ENCODE results near the gene NLRP12. TPM values are rescaled to one million over a fixed set of nuclear protein-coding genes. Genes with fewer than 3 reads are reported as not detected.
"Not testable (repeated sequence)": the region's sequence is repeated elsewhere in the genome, so short reads cannot be mapped to it uniquely, and the experiment has no call there.

The NLRP12 gene
- polyA plus RNA-seq, 2 of the 4 experiments (the other 2 are of a cell fraction): 0.03 TPM

DNA sequence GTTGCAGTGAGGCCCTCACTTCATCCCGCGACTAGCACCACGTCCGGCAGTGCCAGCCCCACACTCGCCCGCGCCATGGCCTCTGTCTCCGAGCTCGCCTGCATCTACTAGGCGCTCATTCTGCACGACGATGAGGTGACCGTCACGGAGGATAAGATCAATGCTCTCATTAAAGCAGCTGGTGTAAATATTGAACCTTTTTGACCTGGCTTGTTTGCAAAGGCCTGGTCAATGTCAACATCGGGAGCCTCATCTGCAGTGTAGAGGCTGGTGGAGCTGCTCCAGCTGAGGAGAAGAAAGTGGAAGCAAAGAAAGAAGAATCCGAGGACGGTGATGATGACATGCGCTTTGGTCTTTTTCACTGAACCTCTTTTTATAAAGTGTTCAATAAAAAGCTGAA is 48.6 kb downstream of the NLRP12 start:
- POLR2A ChIA-PET: no interaction called here
- Histone ChIP-seq H3K4me3 (no peak overlapping the region), H3K27ac (no peak overlapping the region), H3K4me1 (no peaks in the 10 kb centered on the region), H3K4me2 (no peak overlapping the region), H3K9me3 (peaks cover 4% of the 10 kb centered on the region; the same call in 1 of the 3 replicates)
- WGBS (ENCODE audit: missing lambda C conversion rate): 76% methylated on average over 18 of the region's 18 CpGs
- CTCF ChIA-PET: interaction anchor here (0.7 to 2.9 kb wide), 5 partner anchors 16 to 616 kb away, joined by 3 to 23 read pairs (median 4); no protein-coding TSS in a partner anchor
- TF ChIP-seq ZSCAN20 (CRISPR knock-in tag; IDR thresholded peaks at IDR 0.05) (no peak), CEBPB (IDR thresholded peaks at IDR 0.05) (no peak), MYC (IDR thresholded peaks at IDR 0.05; ENCODE audit: borderline replicate concordance, low read length) (no peak), PHF8 (IDR thresholded peaks at IDR 0.05; ENCODE audit: borderline replicate concordance, low read depth) (no peak), FOXS1 (CRISPR knock-in tag; IDR thresholded peaks at IDR 0.05) (no peak), FOSB (CRISPR knock-in tag; IDR thresholded peaks at IDR 0.05) (no peak), HOXB13 (CRISPR knock-in tag; IDR thresholded peaks at IDR 0.05; ENCODE audit: low read depth) (no peak), CHD2 (IDR thresholded peaks at IDR 0.05; ENCODE audit: low read length, partially characterized antibody) (no peak), MAFK (IDR thresholded peaks at IDR 0.05; ENCODE audit: partially characterized antibody) (no peak), HOXA7 (CRISPR knock-in tag; IDR thresholded peaks at IDR 0.05) (no peak), RARB (CRISPR knock-in tag; IDR thresholded peaks at IDR 0.05) (no peak), SREBF2 (IDR thresholded peaks at IDR 0.05) (no peak), GATA3 (IDR thresholded peaks at IDR 0.05; ENCODE audit: borderline replicate concordance) (no peak), POLR2A (IDR thresholded peaks at IDR 0.05; ENCODE audit: low read length) (no peak), JUN (IDR thresholded peaks at IDR 0.05) (no peak)
- TF ChIP-seq, protein P1, sequence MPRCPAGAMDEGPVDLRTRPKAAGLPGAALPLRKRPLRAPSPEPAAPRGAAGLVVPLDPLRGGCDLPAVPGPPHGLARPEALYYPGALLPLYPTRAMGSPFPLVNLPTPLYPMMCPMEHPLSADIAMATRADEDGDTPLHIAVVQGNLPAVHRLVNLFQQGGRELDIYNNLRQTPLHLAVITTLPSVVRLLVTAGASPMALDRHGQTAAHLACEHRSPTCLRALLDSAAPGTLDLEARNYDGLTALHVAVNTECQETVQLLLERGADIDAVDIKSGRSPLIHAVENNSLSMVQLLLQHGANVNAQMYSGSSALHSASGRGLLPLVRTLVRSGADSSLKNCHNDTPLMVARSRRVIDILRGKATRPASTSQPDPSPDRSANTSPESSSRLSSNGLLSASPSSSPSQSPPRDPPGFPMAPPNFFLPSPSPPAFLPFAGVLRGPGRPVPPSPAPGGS (IDR thresholded peaks at IDR 0.05): no peak
- TF ChIP-seq, protein P2, sequence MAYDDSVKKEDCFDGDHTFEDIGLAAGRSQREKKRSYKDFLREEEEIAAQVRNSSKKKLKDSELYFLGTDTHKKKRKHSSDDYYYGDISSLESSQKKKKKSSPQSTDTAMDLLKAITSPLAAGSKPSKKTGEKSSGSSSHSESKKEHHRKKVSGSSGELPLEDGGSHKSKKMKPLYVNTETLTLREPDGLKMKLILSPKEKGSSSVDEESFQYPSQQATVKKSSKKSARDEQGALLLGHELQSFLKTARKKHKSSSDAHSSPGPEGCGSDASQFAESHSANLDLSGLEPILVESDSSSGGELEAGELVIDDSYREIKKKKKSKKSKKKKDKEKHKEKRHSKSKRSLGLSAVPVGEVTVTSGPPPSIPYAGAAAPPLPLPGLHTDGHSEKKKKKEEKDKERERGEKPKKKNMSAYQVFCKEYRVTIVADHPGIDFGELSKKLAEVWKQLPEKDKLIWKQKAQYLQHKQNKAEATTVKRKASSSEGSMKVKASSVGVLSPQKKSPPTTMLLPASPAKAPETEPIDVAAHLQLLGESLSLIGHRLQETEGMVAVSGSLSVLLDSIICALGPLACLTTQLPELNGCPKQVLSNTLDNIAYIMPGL (CRISPR knock-in tag; IDR thresholded peaks at IDR 0.05; ENCODE audit: borderline replicate concordance): no peak
- TF ChIP-seq, protein P3, sequence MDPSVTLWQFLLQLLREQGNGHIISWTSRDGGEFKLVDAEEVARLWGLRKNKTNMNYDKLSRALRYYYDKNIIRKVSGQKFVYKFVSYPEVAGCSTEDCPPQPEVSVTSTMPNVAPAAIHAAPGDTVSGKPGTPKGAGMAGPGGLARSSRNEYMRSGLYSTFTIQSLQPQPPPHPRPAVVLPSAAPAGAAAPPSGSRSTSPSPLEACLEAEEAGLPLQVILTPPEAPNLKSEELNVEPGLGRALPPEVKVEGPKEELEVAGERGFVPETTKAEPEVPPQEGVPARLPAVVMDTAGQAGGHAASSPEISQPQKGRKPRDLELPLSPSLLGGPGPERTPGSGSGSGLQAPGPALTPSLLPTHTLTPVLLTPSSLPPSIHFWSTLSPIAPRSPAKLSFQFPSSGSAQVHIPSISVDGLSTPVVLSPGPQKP (IDR thresholded peaks at IDR 0.05; ENCODE audit: low read depth, low read length): no peak
- FAIRE-seq: no peak
- no peak; a peak in 2 of 6 replicates for ATAC-seq
- no peak for DNase-seq (ENCODE audit: low read depth in 1 of 2, low spot score in 1 of 2)

DNA sequence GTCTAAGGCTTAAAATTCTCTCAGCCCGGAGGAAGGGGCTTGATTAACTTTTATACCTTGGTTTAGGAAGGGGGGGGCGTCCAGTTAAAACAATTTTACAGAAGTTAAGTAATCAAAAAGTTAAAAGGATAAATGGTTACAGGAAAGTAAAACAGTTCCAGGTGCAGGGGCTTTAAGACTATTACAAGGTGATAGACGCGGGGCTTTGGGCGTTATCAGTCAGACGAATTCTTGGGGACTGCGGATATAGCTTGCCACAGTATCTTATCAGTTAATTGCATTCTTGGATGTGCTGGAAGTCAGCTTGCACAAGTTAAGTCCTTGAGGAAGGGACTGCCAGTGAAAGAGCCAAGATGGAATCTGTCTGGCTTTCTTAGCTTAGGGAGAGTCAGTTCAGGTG is 49.6 kb downstream of the NLRP12 start:
- H3K4me1 ChIP-seq; POLR2A ChIA-PET; FAIRE-seq; H3K4me2 ChIP-seq; DNase-seq (ENCODE audit: low read depth in 1 of 2, low spot score in 1 of 2); H3K9me3 ChIP-seq; H3K4me3 ChIP-seq; H3K27ac ChIP-seq; ATAC-seq: not testable (repeated sequence)
- 40% methylated on average over 7 of the region's 7 CpGs for WGBS (ENCODE audit: missing lambda C conversion rate)
- CTCF ChIA-PET: interaction anchor here (1.1 to 2.9 kb wide), 3 partner anchors 13 to 23 kb away, joined by 3 to 23 read pairs (median 3); no protein-coding TSS in a partner anchor

DNA sequence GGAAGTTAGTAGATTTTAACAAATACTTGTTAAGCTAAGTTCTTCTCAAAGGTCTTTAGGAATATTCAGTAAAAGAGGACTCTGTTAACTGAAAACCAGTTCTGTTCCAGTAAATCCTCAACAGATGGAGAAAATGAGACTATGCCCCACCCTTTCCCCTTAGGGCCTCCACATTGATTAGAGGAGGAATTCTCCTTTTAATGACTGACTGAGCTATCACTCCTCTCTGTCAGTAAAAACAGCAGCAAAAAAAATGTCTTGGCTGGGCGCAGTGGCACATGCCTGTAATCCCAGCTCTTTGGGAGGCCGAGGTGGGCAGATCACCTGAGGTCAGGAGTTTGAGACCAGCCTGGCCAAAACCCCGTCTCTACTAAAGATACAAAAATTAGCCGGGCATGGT is 50.1 kb downstream of the NLRP12 start:
- TF ChIP-seq KDM5A (IDR thresholded peaks at IDR 0.05) (no peak), ZSCAN20 (CRISPR knock-in tag; IDR thresholded peaks at IDR 0.05) (no peak), TFCP2L1 (CRISPR knock-in tag; IDR thresholded peaks at IDR 0.05) (no peak), ZFP36 (IDR thresholded peaks at IDR 0.05; ENCODE audit: borderline replicate concordance, partially characterized antibody) (no peak), FOSB (CRISPR knock-in tag; IDR thresholded peaks at IDR 0.05) (no peak), CBX2 (IDR thresholded peaks at IDR 0.05; ENCODE audit: borderline replicate concordance, low read depth) (no peak), RARB (CRISPR knock-in tag; IDR thresholded peaks at IDR 0.05) (no peak), RNF2 (IDR thresholded peaks at IDR 0.05; ENCODE audit: borderline replicate concordance, low read depth) (no peak), POLR2AphosphoS2 (conservative IDR thresholded peaks at IDR 0.05; ENCODE audit: low read length) (no peak)
- TF ChIP-seq, protein P2 (CRISPR knock-in tag; IDR thresholded peaks at IDR 0.05; ENCODE audit: borderline replicate concordance): no peak
- TF ChIP-seq, protein P3 (IDR thresholded peaks at IDR 0.05; ENCODE audit: low read depth, low read length): no peak
- FAIRE-seq (no peak), DNase-seq (ENCODE audit: low read depth in 1 of 2, low spot score in 1 of 2) (no peak), ATAC-seq (no peak)
- ChIA-PET POLR2A (no interaction called here), CTCF (interaction anchor here (0.9 to 2.9 kb wide), 4 partner anchors 9 to 23 kb away, joined by 3 to 23 read pairs (median 4); no protein-coding TSS in a partner anchor)
- Histone ChIP-seq H3K4me1 (no peaks in the 10 kb centered on the region), H3K4me3 (no peak overlapping the region), H3K4me2 (no peak overlapping the region), H3K9me3 (peaks cover 11% of the 10 kb centered on the region; the same call in 2 of the 3 replicates), H3K27ac (no peak overlapping the region)
- WGBS (ENCODE audit: missing lambda C conversion rate): 26% methylated on average over 4 of the region's 4 CpGs
